Measurements from ENCODE around the gene PIK3C2A. TPM values are rescaled to one million over a fixed set of nuclear protein-coding genes. Genes with fewer than 3 reads are reported as not detected.
"Not testable (repeated sequence)": the region's sequence is repeated elsewhere in the genome, so short reads cannot be mapped to it uniquely, and the experiment has no call there.

Gene PIK3C2A
- total RNA-seq, 4 donors from 2014 or later, result 30.5 to 46.7 (median 40.8) TPM

- no peak overlapping the region for H3K4me3 ChIP-seq (ENCODE audit: low read depth, poor library complexity, severe bottlenecking)
- no peak for DNase-seq (ENCODE audit: low spot score in 2 of 2)
- WGBS, 2 donors, result 62 to 78% methylated on average over 7 of the region's 7 CpGs
- no peak for TF ChIP-seq POLR2A (IDR thresholded peaks at IDR 0.05)
- TF ChIP-seq, protein P1, sequence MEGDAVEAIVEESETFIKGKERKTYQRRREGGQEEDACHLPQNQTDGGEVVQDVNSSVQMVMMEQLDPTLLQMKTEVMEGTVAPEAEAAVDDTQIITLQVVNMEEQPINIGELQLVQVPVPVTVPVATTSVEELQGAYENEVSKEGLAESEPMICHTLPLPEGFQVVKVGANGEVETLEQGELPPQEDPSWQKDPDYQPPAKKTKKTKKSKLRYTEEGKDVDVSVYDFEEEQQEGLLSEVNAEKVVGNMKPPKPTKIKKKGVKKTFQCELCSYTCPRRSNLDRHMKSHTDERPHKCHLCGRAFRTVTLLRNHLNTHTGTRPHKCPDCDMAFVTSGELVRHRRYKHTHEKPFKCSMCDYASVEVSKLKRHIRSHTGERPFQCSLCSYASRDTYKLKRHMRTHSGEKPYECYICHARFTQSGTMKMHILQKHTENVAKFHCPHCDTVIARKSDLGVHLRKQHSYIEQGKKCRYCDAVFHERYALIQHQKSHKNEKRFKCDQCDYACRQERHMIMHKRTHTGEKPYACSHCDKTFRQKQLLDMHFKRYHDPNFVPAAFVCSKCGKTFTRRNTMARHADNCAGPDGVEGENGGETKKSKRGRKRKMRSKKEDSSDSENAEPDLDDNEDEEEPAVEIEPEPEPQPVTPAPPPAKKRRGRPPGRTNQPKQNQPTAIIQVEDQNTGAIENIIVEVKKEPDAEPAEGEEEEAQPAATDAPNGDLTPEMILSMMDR (IDR thresholded peaks at IDR 0.05), result no peak
- intact Hi-C loops (cut with DNase I; ENCODE audit: low total_unique reads), result loop anchor here (5.0 to 10.0 kb wide), 3 partner anchors 155 to 455 kb away; partner anchors contain the start of gene KCNJ11
Observed at GRCh38 chr11:17229481-17230152, 21.8 kb upstream of the PIK3C2A start.

- WGBS, 2 donors, result 92 to 94% methylated on average over 30 to 38 of the region's 38 CpGs
- H3K4me3 ChIP-seq (ENCODE audit: low read depth, poor library complexity, severe bottlenecking); DNase-seq (ENCODE audit: low spot score in 2 of 2): not testable (repeated sequence)
- intact Hi-C loops (cut with DNase I; ENCODE audit: low total_unique reads), result loop anchor here (10.0 kb wide), 2 partner anchors 156 to 456 kb away; partner anchors contain the start of gene KCNJ11
Observed at GRCh38 chr11:17228186-17228925, 20.6 kb upstream of the PIK3C2A start.

DNA sequence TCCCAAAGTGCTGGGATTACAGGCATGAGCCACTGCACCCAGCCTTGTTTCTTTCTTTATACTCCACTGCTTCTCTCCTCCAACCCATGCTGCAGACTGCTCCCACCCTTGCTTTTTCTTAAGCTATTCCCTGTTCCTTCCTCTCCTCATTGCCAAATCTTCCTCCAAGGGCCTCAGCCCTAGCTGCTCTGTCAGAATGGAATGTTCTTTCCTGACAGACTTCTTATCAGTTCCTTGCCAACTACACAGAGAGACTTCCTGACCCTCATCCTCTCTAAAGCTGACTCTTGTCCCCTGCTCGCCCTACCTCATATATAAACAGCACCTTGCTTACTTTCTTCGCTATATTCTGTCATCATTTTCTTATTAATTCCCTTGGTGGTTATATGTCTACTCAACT lies 16.9 kb upstream of the PIK3C2A start:
- no peak for TF ChIP-seq POLR2A (IDR thresholded peaks at IDR 0.05)
- TF ChIP-seq, protein P1 (IDR thresholded peaks at IDR 0.05), result no peak
- no peak for DNase-seq (ENCODE audit: low spot score in 2 of 2)
- H3K4me3 ChIP-seq (ENCODE audit: low read depth, poor library complexity, severe bottlenecking), result no peak overlapping the region
- 86 to 87% methylated on average over 2 of the region's 2 CpGs for WGBS, 2 donors
- intact Hi-C loops (cut with DNase I; ENCODE audit: low total_unique reads), result loop anchor here (10.0 kb wide), 2 partner anchors 160 to 460 kb away; partner anchors contain the start of gene KCNJ11

DNA sequence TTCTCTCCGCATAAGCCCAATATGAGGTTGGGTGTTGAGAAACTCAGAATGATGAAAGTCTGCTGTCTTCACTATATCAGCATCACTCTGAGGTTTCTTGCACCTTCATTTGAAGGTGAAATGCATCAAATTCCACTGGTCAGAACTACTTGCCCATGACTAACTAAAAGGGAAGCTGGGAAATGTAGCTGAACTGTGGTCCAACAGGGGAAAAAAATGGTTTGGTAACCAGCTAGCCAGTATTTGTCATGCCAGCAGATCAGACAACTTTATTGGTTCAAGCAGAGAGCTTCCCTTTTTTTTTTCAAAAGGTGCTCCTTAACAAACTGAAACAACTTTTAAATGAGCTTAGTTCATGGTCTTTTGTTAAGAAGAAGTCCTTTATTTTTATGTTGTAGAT lies 14.2 kb upstream of the PIK3C2A start:
- intact Hi-C loops (cut with DNase I; ENCODE audit: low total_unique reads), result loop anchor here (10.0 kb wide), 2 partner anchors 163 to 463 kb away; partner anchors contain the start of gene KCNJ11
- WGBS, 2 donors, result 95 to 100% methylated on average over 1 of the region's 1 CpG
- no peak for DNase-seq (ENCODE audit: low spot score in 2 of 2)
- no peak for TF ChIP-seq POLR2A (IDR thresholded peaks at IDR 0.05)
- TF ChIP-seq, protein P1 (IDR thresholded peaks at IDR 0.05), result no peak
- no peak overlapping the region for H3K4me3 ChIP-seq (ENCODE audit: low read depth, poor library complexity, severe bottlenecking)

DNA sequence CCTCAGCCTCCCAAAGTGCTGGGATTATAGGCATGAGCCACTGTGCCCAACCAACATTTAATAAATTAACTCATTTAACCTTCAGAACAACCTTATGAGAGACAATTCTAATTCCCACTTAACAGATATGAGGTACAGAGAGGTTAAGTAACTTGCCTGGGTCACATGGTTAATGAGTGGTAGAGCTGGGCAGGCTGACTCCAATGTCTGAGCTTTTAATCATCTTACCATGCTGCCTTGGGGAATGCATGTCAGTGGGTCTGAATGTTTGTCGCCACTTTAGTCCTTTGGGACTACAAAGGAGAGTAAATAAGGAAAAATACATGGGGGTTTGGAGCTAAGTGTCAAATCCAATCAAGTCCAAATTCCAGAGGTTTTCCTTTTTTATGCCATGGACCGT lies 11.2 kb upstream of the PIK3C2A start:
- intact Hi-C loops (cut with DNase I; ENCODE audit: low total_unique reads), result no loop called here
- DNase-seq (ENCODE audit: low spot score in 2 of 2), result no peak
- H3K4me3 ChIP-seq (ENCODE audit: low read depth, poor library complexity, severe bottlenecking), result no peak overlapping the region
- TF ChIP-seq POLR2A (IDR thresholded peaks at IDR 0.05), result no peak
- TF ChIP-seq, protein P1 (IDR thresholded peaks at IDR 0.05), result no peak
- 74 to 88% methylated on average over 2 of the region's 2 CpGs for WGBS, 2 donors

- no peak for DNase-seq (ENCODE audit: low spot score in 2 of 2)
- no peak overlapping the region for H3K4me3 ChIP-seq (ENCODE audit: low read depth, poor library complexity, severe bottlenecking)
- intact Hi-C loops (cut with DNase I; ENCODE audit: low total_unique reads), result no loop called here
- no peak for TF ChIP-seq POLR2A (IDR thresholded peaks at IDR 0.05)
- TF ChIP-seq, protein P1 (IDR thresholded peaks at IDR 0.05), result no peak
Observed at GRCh38 chr11:17218403-17218802, 10.6 kb upstream of the PIK3C2A start.

Measured in lower leg skin (tissue), 4 donors.